ENCODE measurements around the gene ATP9B. TPM values are rescaled to one million over a fixed set of nuclear protein-coding genes. Genes with fewer than 3 reads are reported as not detected.

ATP9B gene
- total RNA-seq, 1 experiment from 2014 or later, result 25.6 TPM

GRCh38 chr18:79377187-79377891 lies 308.1 kb downstream of the ATP9B start:
- Mint-ChIP-seq H3K27me3 (ENCODE audit: unreplicated experiment) (no peaks in the 10 kb centered on the region), H3K36me3 (ENCODE audit: insufficient read depth, unreplicated experiment) (peaks cover 5% of the 10 kb centered on the region), H3K4me1 (ENCODE audit: low read depth, unreplicated experiment) (no peaks in the 10 kb centered on the region), H3K4me3 (ENCODE audit: low read depth, unreplicated experiment) (no peak overlapping the region), H3K9me3 (ENCODE audit: low read depth, unreplicated experiment) (no peaks in the 10 kb centered on the region), H3K27ac (ENCODE audit: unreplicated experiment) (no peak overlapping the region)
- intact Hi-C loops (cut with micrococcal nuclease; ENCODE audit: unreplicated experiment), result no loop called here
- no TSS peak for BruUV-seq (replicated peaks)
- TF ChIP-seq CTCF (IDR thresholded peaks at IDR 0.05; ENCODE audit: unreplicated experiment), result no peak
- CTCF ChIA-PET, result no interaction called here
- DNase-seq, result no peak

- peaks cover under 1% of the 10 kb centered on the region for H3K4me1 Mint-ChIP-seq (ENCODE audit: low read depth, unreplicated experiment)
- CTCF ChIA-PET, result interaction anchor here (1.5 kb wide), 1 partner anchor 15 kb away, joined by 4 read pairs; no protein-coding TSS in a partner anchor
- peaks cover 4% of the 10 kb centered on the region for H3K27me3 Mint-ChIP-seq (ENCODE audit: unreplicated experiment)
- peak; percentile 52 for TF ChIP-seq CTCF (IDR thresholded peaks at IDR 0.05; ENCODE audit: unreplicated experiment)
- no peak overlapping the region for H3K4me3 Mint-ChIP-seq (ENCODE audit: low read depth, unreplicated experiment)
- peaks cover 13% of the 10 kb centered on the region for H3K36me3 Mint-ChIP-seq (ENCODE audit: insufficient read depth, unreplicated experiment)
- BruUV-seq (replicated peaks), result no TSS peak
- intact Hi-C loops (cut with micrococcal nuclease; ENCODE audit: unreplicated experiment), result no loop called here
- peak; percentile 78 for DNase-seq
- no peak overlapping the region for H3K27ac Mint-ChIP-seq (ENCODE audit: unreplicated experiment)
- no peaks in the 10 kb centered on the region for H3K9me3 Mint-ChIP-seq (ENCODE audit: low read depth, unreplicated experiment)
These were observed 309.5 kb downstream of the ATP9B start for GRCh38 chr18:79378536-79379250.

GRCh38 chr18:79379251-79379905 lies 310.2 kb downstream of the ATP9B start:
- H3K27ac Mint-ChIP-seq (ENCODE audit: unreplicated experiment), result no peak overlapping the region
- H3K4me3 Mint-ChIP-seq (ENCODE audit: low read depth, unreplicated experiment), result no peak overlapping the region
- no TSS peak for BruUV-seq (replicated peaks)
- peaks cover 18% of the 10 kb centered on the region for H3K36me3 Mint-ChIP-seq (ENCODE audit: insufficient read depth, unreplicated experiment)
- CTCF ChIA-PET, result interaction anchor here (1.5 kb wide), 1 partner anchor 14 kb away, joined by 4 read pairs; no protein-coding TSS in a partner anchor
- DNase-seq, result no peak
- no peak for TF ChIP-seq CTCF (IDR thresholded peaks at IDR 0.05; ENCODE audit: unreplicated experiment)
- H3K27me3 Mint-ChIP-seq (ENCODE audit: unreplicated experiment), result peaks cover 11% of the 10 kb centered on the region
- intact Hi-C loops (cut with micrococcal nuclease; ENCODE audit: unreplicated experiment), result no loop called here
- peaks cover 7% of the 10 kb centered on the region for H3K4me1 Mint-ChIP-seq (ENCODE audit: low read depth, unreplicated experiment)
- no peaks in the 10 kb centered on the region for H3K9me3 Mint-ChIP-seq (ENCODE audit: low read depth, unreplicated experiment)

- no peak overlapping the region for H3K27ac Mint-ChIP-seq (ENCODE audit: unreplicated experiment)
- H3K9me3 Mint-ChIP-seq (ENCODE audit: low read depth, unreplicated experiment), result no peaks in the 10 kb centered on the region
- CTCF ChIA-PET, result interaction anchor here (0.5 kb wide), 1 partner anchor 55 kb away, joined by 6 read pairs; no protein-coding TSS in a partner anchor
- no peak for DNase-seq
- TF ChIP-seq CTCF (IDR thresholded peaks at IDR 0.05; ENCODE audit: unreplicated experiment), result no peak
- peaks cover 17% of the 10 kb centered on the region for H3K27me3 Mint-ChIP-seq (ENCODE audit: unreplicated experiment)
- peaks cover 10% of the 10 kb centered on the region for H3K4me1 Mint-ChIP-seq (ENCODE audit: low read depth, unreplicated experiment)
- no TSS peak for BruUV-seq (replicated peaks)
- H3K4me3 Mint-ChIP-seq (ENCODE audit: low read depth, unreplicated experiment), result no peak overlapping the region
- H3K36me3 Mint-ChIP-seq (ENCODE audit: insufficient read depth, unreplicated experiment), result peaks cover 19% of the 10 kb centered on the region
- intact Hi-C loops (cut with micrococcal nuclease; ENCODE audit: unreplicated experiment), result loop anchor here (2.0 kb wide), 1 partner anchor 149 kb away; no protein-coding TSS in a partner anchor
These were observed 311.0 kb downstream of the ATP9B start for GRCh38 chr18:79379931-79380815.
